PFSK-1 (cell line): ENCODE data around the gene GCLC.

ENCODE experiments used
- FOXP2 ChIP-seq: optimal IDR thresholded peaks from 2 replicates; pipeline ENCODE3; 2011; ENCODE audit warnings: borderline replicate concordance, control low read depth, inconsistent platforms; ENCODE audit not compliant: insufficient read depth; ENCODE audit errors: extremely low read length, extremely low read depth
- POLR2AphosphoS5 ChIP-seq: IDR thresholded peaks from 2 replicates; pipeline ENCODE4 v1.6.1; 2012; ENCODE audit warnings: low read depth, mild to moderate bottlenecking, control low read depth, low read length, moderate library complexity
- REST ChIP-seq, 2 experiments: IDR thresholded peaks; 2 replicates each; pipeline versions ENCODE4 v1.6.1 to v1.8.0; 2011 to 2012; ENCODE audit warnings: low read depth in 2 of 2, low read length in 2 of 2, control low read depth in 1 of 2, inconsistent platforms in 1 of 2, mild to moderate bottlenecking in 1 of 2, moderate library complexity in 1 of 2; ENCODE audit not compliant: insufficient read depth in 1 of 2
- SIN3A ChIP-seq: IDR thresholded peaks from 2 replicates; pipeline ENCODE4 v1.6.1; 2012; ENCODE audit warnings: mild to moderate bottlenecking, low read length, moderate library complexity, borderline replicate concordance; ENCODE audit not compliant: insufficient read depth
- TAF1 ChIP-seq: IDR thresholded peaks from 2 replicates; pipeline ENCODE4 v1.6.1; 2012; ENCODE audit warnings: low read length, control low read depth, borderline replicate concordance; ENCODE audit not compliant: insufficient read depth

Gene GCLC

GRCh38 chr6:53527249-53527765 lies 17.6 kb downstream of the GCLC start:
- no peak for TF ChIP-seq POLR2AphosphoS5
- TF ChIP-seq TAF1: no peak
- no peak for TF ChIP-seq SIN3A
- no peak for TF ChIP-seq REST (IDR thresholded peaks at IDR 0.05; ENCODE audit: insufficient read depth in 1 of 2, low read depth in 2 of 2, low read length in 2 of 2)
- TF ChIP-seq FOXP2: no peak

- TF ChIP-seq FOXP2 (no peak), REST (IDR thresholded peaks at IDR 0.05; ENCODE audit: insufficient read depth in 1 of 2, low read depth in 2 of 2, low read length in 2 of 2) (no peak), SIN3A (no peak), TAF1 (no peak), POLR2AphosphoS5 (no peak)
Observed at GRCh38 chr6:53526000-53526399, 18.9 kb downstream of the GCLC start.

GRCh38 chr6:53524455-53524815 lies 20.5 kb downstream of the GCLC start:
- TF ChIP-seq TAF1 (no peak), SIN3A (no peak), POLR2AphosphoS5 (no peak), FOXP2 (no peak), REST (IDR thresholded peaks at IDR 0.05; ENCODE audit: insufficient read depth in 1 of 2, low read depth in 2 of 2, low read length in 2 of 2) (no peak)

GRCh38 chr6:53523511-53524454 lies 21.1 kb downstream of the GCLC start:
- TF ChIP-seq FOXP2 (no peak), REST (IDR thresholded peaks at IDR 0.05; ENCODE audit: insufficient read depth in 1 of 2, low read depth in 2 of 2, low read length in 2 of 2) (no peak), SIN3A (no peak), POLR2AphosphoS5 (no peak), TAF1 (no peak)
